Ascending aorta (tissue), 2 donors: Measurements from ENCODE around the gene SLC41A3. TPM values are rescaled to one million over a fixed set of nuclear protein-coding genes. Genes with fewer than 3 reads are reported as not detected.

Experiments used
- DNase-seq, 2 donors: peaks; one replicate each; pipeline ENCODE4 v3.0.0-alpha.2; 2019; ENCODE audit warnings: low spot score in 2 of 2
- H3K27ac ChIP-seq, 2 donors: fragments of 200-600 bp; sonication (generic); one replicate each; pipeline ENCODE4 v1.5.1; 2016 to 2017; ENCODE audit warnings: mild to moderate bottlenecking in 1 of 2
- H3K27me3 ChIP-seq: fragments of 200-600 bp; sonication (generic); one replicate; pipeline ENCODE4 v1.5.1; 2017
- H3K36me3 ChIP-seq, 2 donors: fragments of 200-600 bp; sonication (generic); one replicate each; pipeline ENCODE4 v1.5.1; 2016
- H3K4me1 ChIP-seq, 2 donors: fragments of 200-600 bp; sonication (generic); one replicate each; pipeline ENCODE4 v1.5.1; 2016 to 2017; ENCODE audit warnings: mild to moderate bottlenecking in 1 of 2
- H3K4me3 ChIP-seq, 2 donors: fragments of 200-600 bp; sonication (generic); one replicate each; pipeline ENCODE4 v1.5.1; 2016 to 2017; ENCODE audit warnings: mild to moderate bottlenecking in 1 of 2
- H3K9me3 ChIP-seq, 2 donors: fragments of 200-600 bp; sonication (generic); one replicate each; pipeline ENCODE4 v1.5.1; 2016
- CTCF ChIP-seq, 3 experiments: fragments of 200-600 bp in 2 of 3; fragments of 450-650 bp in 1 of 3; sonication (generic) in 2 of 3; IDR thresholded peaks; one replicate each; pipeline ENCODE4 v1.5.1; 2016 to 2019; ENCODE audit warnings: antibody characterized with exemption in 3 of 3, mild to moderate bottlenecking in 1 of 3, moderate library complexity in 1 of 3
- intact Hi-C: fragments of 100-400 bp; cut with DNase I; formaldehyde crosslinking; loops from one replicate; pipeline ENCODE4 v1.15.1; 2023
- total RNA-seq: library from RNA; depleted of rRNA; stranded (reverse); fragments of >200 nt; gene quantifications from one replicate; pipeline ENCODE4 v1.1.0, GENCODE V29; 2016

Gene SLC41A3
- total RNA-seq, 1 donor from 2014 or later: 111 TPM

GRCh38 chr3:126084768-126085180 lies 850 bp upstream of the SLC41A3 start:
- intact Hi-C loops: loop anchor here (1.0 to 5.0 kb wide), 5 partner anchors 17 to 393 kb away; partner anchors contain the start of gene ZXDC
- H3K4me1 ChIP-seq: peaks cover 0 to 4% of the 10 kb centered on the region in 2 donors
- no peak for TF ChIP-seq CTCF (IDR thresholded peaks at IDR 0.05)
- no peaks in the 10 kb centered on the region for H3K36me3 ChIP-seq
- peak overlapping the region; percentile 93 to 94 for H3K27ac ChIP-seq
- peak overlapping the region; percentile 79 to 85 for H3K4me3 ChIP-seq
- no peaks in the 10 kb centered on the region for H3K27me3 ChIP-seq
- H3K9me3 ChIP-seq: no peaks in the 10 kb centered on the region
- DNase-seq: no peak

GRCh38 chr3:126083511-126083912 lies 412 bp downstream of the SLC41A3 start:
- Histone ChIP-seq H3K27me3 (no peaks in the 10 kb centered on the region), H3K4me3 (peak overlapping the region; percentile 79 to 85), H3K27ac (peak overlapping the region; percentile 93 to 94), H3K36me3 (no peaks in the 10 kb centered on the region), H3K4me1 (peaks cover 0 to 4% of the 10 kb centered on the region in 2 donors), H3K9me3 (no peaks in the 10 kb centered on the region)
- no peak for TF ChIP-seq CTCF (IDR thresholded peaks at IDR 0.05)
- intact Hi-C loops: loop anchor here (5.0 kb wide), 3 partner anchors 91 to 394 kb away; partner anchors contain the start of gene ZXDC
- DNase-seq: peak in 1 of 2 donors; percentile 79

- peak overlapping the region; percentile 79 to 85 for H3K4me3 ChIP-seq
- DNase-seq: no peak
- H3K27ac ChIP-seq: peak overlapping the region; percentile 93 to 94
- H3K9me3 ChIP-seq: no peaks in the 10 kb centered on the region
- H3K27me3 ChIP-seq: no peaks in the 10 kb centered on the region
- peaks cover 0 to 4% of the 10 kb centered on the region in 2 donors for H3K4me1 ChIP-seq
- no peak for TF ChIP-seq CTCF (IDR thresholded peaks at IDR 0.05)
- H3K36me3 ChIP-seq: no peaks in the 10 kb centered on the region
- intact Hi-C loops: loop anchor here (5.0 kb wide), 3 partner anchors 91 to 394 kb away; partner anchors contain the start of gene ZXDC
These were observed 832 bp downstream of the SLC41A3 start for GRCh38 chr3:126083138-126083445.

GRCh38 chr3:126082362-126083137 lies 1.4 kb downstream of the SLC41A3 start:
- TF ChIP-seq CTCF (IDR thresholded peaks at IDR 0.05): no peak
- intact Hi-C loops: loop anchor here (5.0 kb wide), 3 partner anchors 90 to 395 kb away; partner anchors contain the start of gene ZXDC
- H3K27me3 ChIP-seq: no peaks in the 10 kb centered on the region
- no peak for DNase-seq
- no peaks in the 10 kb centered on the region for H3K36me3 ChIP-seq
- H3K4me3 ChIP-seq: peak overlapping the region in 1 of 2 donors; percentile 79
- no peaks in the 10 kb centered on the region for H3K9me3 ChIP-seq
- H3K27ac ChIP-seq: peak overlapping the region; percentile 93 to 94
- H3K4me1 ChIP-seq: peaks cover 0 to 4% of the 10 kb centered on the region in 2 donors

GRCh38 chr3:126081618-126082361 lies 2.1 kb downstream of the SLC41A3 start:
- peak overlapping the region; percentile 93 to 94 for H3K27ac ChIP-seq
- no peak overlapping the region for H3K4me3 ChIP-seq
- no peaks in the 10 kb centered on the region for H3K27me3 ChIP-seq
- no peaks in the 10 kb centered on the region for H3K9me3 ChIP-seq
- H3K36me3 ChIP-seq: no peaks in the 10 kb centered on the region
- TF ChIP-seq CTCF (IDR thresholded peaks at IDR 0.05): peak; percentile 12 to 30 (median 12)
- peaks cover 0 to 4% of the 10 kb centered on the region in 2 donors for H3K4me1 ChIP-seq
- peak in 1 of 2 donors; percentile 79 for DNase-seq
- intact Hi-C loops: loop anchor here (5.0 kb wide), 3 partner anchors 89 to 396 kb away; partner anchors contain the start of gene ZXDC
